HG03521 (cell line): ENCODE results near the gene KIF16B.

Experiments used
- ATAC-seq: cut with Tn5 transposase; IDR thresholded peaks from one replicate; pipeline ENCODE4 v1.9.1; 2021; ENCODE audit warnings: mild to moderate bottlenecking, moderate library complexity; ENCODE audit not compliant: unreplicated experiment

Gene KIF16B

DNA sequence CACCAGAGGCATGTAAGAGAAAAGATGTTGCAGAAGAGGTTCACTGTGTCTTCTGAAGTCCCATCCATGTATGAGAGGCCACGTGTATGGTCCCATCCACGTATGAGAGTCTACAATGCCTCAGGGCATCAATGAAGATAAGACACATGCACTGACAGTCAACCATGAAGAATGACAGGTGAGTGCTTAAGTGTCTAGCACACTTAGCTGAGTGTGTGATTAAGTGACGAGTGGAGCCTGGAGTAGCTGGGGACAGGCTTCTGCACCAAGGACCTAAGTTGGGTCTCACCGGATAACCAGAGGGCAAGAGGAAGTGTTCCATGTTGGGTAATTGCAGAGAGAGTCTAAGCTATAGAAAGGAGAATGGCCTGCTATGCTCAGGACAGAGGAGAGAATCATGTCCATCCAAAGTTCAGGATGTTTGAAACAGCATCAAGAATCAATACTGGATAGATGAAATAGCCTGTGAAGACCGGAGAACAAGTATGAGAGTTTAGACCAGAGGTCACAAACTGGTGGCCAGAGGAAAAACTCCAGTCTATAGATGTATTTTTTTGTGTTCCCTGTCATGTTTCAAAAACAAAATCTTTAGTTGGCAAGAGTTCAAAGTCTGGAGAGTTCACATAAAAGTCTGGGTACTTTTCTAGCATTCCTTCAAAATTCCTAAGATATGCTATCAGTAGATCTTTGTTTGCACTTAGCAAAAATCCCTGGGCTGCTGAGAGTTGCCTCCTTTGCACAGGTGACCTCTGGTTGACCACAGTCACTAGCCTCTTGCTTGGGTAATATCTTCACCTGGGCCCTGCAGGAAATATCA is 165.8 kb downstream of the KIF16B start:
- no peak for ATAC-seq

DNA sequence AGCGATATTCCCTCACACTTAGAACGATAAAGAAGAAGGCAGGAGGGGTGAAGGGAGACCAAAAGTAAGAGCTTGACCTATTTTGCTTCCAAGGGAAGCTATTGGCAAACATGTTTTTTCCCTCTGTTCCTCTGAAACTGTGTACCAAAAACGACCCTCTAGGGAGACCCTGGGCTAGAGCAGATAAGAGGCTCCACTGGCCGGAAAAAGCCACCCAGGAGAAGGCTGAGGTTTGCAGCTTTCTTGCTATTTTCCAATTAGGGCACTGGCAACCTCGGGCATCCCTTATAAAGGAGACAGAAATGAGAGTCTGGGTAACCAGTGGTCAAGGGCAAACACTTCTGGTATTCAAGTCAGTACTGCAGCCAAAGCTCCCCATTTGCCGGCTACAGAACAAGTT is 168.0 kb downstream of the KIF16B start:
- ATAC-seq: no peak

DNA sequence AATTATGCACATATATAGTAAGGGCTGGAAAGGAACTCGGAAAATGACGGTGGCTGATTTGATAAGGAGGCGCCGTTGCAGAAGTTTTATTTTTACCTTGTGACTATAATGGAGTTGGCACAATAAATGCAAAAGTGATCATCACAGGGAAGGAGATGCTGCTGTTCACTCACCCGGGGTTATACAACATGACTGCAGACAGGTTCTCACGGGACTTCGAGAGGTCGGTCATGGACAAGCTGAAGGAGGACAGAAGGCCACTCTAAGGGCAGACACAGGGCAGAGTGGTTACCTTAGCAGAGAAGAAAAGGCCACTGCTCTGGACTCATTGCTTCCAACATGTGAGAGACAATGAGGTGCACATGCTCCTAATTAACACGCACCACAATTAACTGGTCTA is 168.6 kb downstream of the KIF16B start:
- no peak for ATAC-seq

DNA sequence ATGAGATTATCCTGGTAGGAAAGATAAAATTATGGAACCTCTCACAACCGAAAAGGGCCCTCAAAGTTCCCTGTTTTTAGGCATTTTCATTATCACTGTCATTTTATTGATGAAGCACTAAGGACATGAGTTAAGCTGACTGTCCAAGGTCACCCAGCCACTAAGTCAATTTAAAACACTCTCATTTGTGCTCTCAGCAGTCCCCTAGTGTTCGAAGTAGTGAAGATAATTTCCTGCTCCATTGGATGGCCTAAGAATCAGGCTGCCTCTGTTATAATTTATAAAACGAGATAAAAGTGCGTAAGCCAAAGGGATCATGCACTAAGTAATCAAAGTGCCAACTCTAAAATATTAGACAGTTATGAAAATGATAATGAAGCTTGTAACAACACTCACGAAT is 169.1 kb downstream of the KIF16B start:
- ATAC-seq: no peak

DNA sequence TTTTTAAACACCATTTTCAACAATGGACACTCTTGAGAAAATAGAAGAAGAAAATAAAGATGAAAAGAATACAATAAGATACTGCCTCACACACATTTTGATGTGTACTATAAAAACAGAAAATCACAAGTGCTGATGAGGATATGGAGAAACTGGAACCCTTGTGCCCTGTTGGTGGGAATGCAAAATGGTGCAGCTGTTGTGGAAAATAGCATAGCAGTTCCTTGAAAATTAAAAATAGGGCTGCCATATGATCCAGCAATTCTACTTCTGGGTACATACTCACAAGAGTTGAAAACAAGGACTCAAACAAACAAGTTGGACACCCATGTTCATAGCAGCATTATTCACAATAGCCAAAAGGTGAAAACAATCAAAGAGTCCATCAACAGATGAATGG is 173.0 kb downstream of the KIF16B start:
- no peak for ATAC-seq

DNA sequence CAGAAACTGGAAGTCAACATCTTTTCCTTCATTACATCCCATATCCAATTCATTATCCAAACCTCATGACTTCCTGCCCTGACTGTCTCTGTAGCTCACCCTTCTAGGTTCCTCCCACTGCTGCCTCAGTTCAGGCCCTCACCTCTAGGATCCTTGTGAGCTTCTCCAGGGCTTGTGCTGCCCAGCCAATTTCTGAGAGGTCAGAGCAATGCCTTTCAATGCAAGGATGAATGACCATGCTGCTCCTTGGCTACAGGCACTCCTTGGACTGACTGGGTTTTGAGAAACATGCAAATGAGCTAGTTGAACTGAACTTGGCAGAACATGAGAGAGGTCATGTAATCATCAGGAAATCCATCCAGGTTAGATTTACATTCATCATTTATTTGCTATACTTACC is 173.4 kb downstream of the KIF16B start:
- no peak for ATAC-seq

DNA sequence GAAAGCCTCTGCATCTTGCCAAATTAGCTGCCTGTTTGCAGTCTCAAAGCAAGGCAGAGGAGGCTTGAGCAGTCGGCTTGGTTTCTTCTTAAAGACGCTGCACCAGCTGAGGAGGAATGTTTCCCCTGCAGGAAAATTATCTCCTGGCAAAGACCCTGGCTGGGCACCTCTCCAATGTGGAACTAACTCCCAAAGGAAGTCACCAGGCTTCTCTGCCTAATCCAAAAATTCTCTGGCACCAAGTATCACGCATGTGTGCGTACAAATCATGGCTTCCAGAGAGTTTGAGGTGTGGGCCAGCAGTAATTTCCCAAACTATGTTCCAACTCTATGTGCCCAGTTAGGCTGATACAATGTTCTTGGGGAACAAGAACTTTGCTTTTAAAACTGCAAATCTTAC is 176.2 kb downstream of the KIF16B start:
- no peak for ATAC-seq

DNA sequence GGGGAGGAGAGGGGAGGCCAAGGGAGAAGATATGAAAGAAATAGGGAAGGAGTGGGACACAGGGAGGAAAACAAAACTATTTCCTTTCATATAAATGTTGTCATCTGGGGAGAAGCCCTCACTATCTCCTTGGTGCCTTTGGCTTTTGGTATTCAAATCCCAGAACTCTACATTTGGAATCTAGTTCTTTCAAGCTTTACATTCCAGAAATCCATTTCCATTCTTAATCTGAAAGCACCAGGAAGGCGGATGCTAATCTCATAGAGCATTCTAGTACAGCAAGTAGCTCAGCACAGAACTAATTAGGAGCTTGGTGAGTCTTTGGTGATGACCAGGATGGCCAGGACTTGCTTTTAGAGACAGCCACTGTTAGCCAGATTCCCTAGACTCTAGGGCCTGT is 177.9 kb downstream of the KIF16B start:
- no peak for ATAC-seq

DNA sequence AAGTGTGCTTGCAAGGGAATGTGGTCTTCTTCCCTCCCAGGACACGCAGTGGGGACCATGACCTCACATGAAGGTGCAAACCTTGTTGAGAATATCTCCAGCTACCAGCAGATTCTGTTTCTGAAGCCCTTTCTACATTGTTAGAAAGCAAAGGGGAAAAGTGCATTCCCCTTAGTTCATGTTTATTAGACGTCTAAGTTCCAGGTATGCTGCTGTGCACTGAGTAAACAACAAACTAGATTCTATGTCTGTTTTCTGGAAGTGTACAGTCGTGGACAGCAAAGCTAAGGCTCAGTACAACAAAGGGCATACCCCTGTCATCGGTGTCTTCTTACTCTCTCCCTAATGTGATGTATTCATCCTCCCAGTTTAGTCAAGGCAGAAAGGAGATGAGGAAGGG is 178.5 kb downstream of the KIF16B start:
- no peak for ATAC-seq

DNA sequence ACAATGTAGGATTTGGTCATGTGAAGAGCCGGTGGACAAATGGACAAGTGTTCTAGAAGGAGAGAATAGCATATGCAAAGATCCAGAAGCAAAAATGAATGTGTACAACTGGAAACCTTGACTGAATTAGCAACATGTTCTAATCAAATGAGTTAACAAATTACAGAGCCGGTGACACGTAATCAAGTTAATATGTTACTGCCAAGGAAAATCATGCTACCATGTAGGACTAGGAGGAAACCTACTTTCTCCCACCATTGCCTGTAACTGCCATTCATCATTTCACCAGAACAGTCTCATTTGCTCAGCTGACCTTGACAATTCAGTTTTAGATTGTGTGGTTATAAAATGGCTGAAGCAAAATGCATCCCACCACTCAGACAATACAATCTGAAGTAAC is 179.4 kb downstream of the KIF16B start:
- ATAC-seq: no peak

DNA sequence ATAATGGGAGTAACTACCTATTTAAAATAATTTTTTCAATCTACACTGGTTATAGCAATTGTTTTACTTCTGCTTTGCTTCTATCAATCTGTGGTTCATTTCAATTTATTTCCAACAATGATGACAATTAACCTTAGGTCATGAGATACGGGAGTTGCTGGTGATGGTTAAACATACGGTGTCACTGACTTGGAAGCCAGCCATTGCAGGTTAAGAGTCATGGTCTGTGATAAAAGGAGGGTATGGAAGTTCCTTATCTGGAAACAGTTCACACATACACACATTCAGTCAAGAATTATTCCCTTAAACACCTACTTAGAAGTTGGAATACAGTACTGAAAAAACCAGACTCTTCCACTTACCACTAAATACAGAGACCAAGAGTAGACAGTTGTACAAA is 180.0 kb downstream of the KIF16B start:
- no peak for ATAC-seq

DNA sequence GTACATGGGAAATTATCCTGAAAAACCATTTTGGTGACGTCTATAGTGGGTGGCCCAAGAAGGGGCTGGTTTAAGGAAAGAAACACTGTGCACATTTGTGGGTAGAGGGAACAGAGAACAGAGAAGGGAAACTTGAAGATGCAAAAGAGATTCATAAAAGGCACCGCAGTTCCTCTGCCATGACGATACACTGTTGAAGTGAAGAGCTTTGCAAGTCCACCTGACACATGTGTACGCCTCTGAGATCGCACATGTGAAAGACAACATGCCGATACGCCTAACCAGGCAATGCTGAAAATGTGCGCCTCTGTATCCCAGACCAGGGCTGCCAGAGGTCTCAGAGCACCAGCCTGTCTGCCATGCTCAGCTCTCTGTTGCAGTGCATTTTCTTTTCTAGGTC is 180.9 kb downstream of the KIF16B start:
- peak; percentile 97 for ATAC-seq

DNA sequence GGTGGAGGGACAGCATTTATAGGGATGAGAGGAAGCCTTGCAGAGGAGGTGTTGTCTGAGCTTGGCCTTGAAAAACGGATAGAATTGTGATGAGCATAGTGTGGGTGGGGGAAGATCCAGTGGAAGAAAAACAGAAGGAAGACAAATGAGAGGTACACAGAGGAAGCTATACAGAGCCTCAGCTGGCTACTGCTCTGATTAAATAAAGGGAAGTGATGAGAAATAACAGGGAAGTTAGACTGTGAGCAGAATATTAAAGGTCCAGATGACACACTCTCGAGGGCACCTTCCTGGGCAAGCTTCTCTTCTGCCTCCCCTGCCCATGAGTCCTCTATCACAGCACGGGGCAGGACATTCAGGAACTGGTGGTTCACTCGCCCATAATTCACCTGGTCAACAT is 182.3 kb downstream of the KIF16B start:
- no peak for ATAC-seq

DNA sequence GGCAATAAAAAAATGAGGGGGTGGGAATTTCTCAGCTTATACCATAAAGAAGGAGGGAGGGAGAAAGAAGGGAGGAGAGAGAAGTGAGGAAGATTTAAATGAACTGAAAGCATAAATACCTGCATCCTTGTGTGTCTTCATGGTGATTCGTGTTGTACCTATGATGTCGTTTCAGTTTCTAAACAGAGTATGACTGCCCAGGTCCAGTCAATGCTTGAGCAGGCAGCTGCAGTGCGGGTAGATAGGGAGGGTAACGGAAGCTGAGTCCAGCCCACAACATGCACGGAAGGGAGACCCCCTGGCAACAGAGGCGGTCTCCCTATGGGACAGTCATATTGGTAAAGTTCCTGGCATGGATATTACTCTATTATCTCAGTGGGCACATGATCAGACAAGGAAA is 184.5 kb downstream of the KIF16B start:
- ATAC-seq: no peak

DNA sequence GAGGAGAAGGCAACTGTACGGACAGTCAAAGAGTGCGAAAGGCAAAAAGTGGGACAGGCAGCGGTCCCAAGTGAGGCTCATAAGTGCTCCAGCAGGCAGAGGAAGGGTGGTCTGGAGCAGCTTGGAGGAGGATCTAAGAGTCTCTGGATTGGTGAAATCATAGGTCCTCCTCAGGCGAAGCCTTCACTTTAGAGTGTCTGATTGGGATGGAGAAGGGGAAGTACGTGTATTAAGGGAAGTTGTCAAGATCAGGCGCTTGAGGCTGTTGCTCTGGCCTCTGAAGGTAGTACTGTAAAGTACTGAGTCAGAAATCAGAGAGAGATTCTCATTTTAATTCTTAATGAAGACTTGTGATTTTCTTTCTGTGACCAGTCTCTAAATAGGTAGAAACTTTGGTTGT is 185.6 kb downstream of the KIF16B start:
- no peak for ATAC-seq

DNA sequence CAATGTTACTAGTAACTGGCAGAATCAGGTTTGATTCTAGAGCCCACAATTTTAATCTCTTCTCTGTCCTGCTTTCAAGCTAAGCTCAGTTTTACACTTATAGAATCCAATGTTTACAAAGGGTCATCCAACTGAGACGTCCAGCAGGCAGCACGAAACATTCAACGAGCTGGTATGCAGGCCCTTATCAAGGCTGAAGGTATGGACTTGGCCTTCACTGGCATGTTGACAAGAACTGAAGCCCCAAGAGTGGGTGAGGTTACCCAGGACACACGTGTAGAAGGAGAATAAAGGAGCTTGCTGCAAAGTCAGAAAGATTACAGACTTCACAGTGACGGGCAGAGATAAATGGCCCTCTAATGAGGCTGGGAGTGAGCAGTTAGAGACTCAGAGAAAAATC is 187.4 kb downstream of the KIF16B start:
- ATAC-seq: no peak

DNA sequence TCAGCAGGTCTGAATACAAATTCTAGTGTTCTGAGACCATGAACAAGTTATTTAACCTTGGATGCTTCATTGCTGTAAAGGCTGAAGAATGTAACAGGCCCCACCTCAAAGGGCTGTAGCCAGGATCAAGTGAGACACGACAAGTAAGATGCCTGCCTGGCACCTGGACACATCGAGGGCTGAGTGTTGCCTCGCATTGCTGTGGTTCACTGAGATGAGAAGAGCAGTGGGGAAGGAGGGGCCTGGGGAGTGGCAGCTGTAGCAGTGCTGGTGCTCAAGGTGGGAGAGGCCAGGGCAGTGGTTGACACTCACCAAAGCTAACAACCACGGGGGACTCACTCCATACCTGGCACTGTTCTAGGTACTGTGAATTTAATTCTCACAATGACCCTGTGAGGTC is 187.8 kb downstream of the KIF16B start:
- ATAC-seq: no peak

DNA sequence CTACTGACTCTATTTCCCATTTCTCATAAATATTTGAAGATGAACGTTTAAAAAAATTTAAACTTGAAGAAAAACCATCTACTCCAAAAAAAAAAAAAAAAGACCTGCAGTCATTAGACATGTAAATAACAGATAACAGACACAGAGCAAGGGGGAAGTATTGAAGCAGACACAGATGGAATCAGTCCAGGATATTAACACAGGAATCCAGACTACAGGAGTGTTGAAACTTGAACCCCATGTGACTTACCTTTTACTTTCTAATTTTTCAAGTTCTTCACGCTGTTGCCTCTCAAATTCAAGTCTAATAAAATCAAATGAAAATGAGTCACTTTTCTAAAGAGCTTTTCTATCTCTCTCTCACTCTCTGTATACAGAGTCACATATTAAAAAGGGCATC is 191.8 kb downstream of the KIF16B start:
- no peak for ATAC-seq

DNA sequence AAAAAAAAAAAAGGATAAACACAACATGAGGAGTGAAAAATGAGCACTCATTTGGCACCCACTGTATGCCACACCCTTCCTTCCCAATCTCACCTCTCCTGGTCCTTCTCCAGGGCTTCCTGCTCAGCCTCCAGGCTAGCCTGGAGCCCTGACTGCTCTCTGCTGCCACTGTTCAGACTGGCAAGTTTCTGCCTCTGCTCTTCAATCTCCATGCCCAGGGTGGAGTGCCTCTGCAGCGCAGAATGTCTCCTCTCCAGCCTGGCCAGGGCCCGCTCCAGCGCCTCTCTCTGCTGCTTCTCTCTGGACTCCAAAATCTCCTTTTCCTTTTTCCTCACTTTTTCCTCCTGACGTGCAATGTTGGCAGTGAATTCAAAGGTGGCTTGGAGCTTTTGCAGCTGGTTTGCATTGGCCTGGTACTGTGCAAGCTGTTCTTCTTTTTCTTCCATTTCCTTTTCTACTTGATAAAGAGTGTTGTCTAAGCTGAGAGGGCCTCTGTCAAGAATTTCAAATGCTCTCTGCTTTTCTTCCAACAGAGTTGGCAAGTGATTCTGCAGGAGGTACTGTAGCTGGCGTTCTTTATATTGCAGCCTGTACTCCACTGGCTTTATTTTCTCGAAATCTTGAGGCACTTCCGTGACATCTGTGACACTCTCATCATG is 194.4 kb downstream of the KIF16B start:
- ATAC-seq: no peak

DNA sequence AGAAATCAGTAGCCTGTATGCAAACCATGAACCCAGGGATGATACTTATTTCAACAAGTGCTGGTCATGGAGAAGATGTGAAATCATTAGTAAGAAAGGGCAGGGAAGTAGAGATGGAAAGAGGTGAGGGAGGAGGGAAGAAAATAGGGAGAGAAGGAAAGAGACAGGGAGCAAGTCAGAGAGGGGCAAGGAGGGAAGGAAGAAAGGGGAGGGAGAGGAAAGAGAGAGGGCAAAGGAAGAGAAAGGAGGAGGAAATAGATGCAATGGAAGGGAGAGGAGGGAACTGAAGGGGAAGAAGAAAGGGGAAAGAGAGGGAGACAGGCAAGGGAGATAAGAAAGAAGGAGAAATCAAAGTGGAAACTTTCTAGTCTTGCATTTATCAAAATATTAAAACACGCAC is 195.1 kb downstream of the KIF16B start:
- no peak for ATAC-seq

DNA sequence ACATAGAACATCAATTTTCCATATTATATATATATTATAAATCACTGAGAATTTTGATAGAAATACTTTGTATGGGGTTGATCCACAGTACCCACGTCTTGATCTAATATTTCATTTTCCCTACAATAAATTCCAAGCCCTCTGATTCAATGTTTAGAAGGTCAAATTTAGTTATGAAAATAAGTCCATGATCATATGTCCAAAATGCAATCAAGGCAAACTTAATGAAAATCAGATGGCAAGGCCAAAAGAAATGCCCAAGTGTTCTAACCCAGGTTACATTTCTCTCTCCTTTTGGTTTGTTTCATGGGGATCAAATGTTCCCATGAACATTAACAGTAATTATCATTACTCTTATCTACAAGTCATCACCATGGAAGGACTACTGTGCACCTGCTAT is 203.8 kb downstream of the KIF16B start:
- ATAC-seq: no peak

DNA sequence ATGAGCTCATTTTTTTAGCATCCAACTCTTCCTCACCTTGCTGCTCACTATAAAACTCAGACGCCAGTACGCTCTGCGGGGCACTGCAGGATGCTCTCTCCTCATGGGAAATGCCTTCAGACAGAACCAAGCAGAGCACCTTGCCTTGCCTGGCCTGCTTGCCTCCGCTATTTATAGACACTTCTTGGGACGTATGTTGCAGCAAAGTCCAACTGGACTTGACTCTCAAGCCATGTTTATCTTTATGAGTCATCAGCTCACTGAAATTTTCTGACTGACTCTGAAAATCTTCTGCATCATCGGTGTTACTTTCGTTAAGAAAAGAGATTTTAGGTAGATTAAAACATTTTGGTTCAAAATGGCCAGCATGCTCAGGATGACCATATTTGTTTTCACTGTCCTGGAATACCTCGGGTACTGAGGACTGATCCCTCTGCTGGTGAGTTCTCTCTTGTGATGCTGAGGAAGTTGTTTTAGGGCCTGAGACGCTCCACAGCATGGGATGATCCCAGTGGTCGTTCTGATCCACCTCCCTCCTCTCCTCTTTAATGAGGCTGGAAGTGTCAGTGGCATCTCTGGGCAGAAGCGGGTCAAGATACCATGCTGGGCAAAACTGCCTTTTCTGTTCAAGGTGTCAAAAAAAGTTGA is 204.5 kb downstream of the KIF16B start:
- no peak for ATAC-seq
